Kidney tubule cell (primary cell): Measurements from ENCODE around the gene RIMS3.

ENCODE experiments used
- DNase-seq: peaks from one replicate; pipeline ENCODE4 v3.0.0-alpha.2; 2018; ENCODE audit warnings: low spot score

The RIMS3 gene

GRCh38 chr1:40691538-40692428 is 26.3 kb upstream of the RIMS3 start, which contains the start of gene NFYC:
Gene NFYC (plus strand): TSS chr1:40691704. CDS start chr1:40738844, 47,140 bp downstream.
- peak; percentile 98 for DNase-seq

- no peak for DNase-seq
These were observed 25.5 kb upstream of the RIMS3 start for GRCh38 chr1:40690771-40691537.

GRCh38 chr1:40689737-40690136 is 24.3 kb upstream of the RIMS3 start:
- no peak for DNase-seq

GRCh38 chr1:40687661-40688060 is 22.2 kb upstream of the RIMS3 start:
- DNase-seq = no peak

- no peak for DNase-seq
These were observed 21.6 kb upstream of the RIMS3 start for GRCh38 chr1:40687059-40687458.

- no peak for DNase-seq
These were observed 19.2 kb upstream of the RIMS3 start for GRCh38 chr1:40684669-40685068.

- no peak for DNase-seq
These were observed 13.9 kb upstream of the RIMS3 start for GRCh38 chr1:40679165-40679953.

- DNase-seq = no peak
These were observed 11.0 kb upstream of the RIMS3 start for GRCh38 chr1:40676501-40676900.

GRCh38 chr1:40673452-40673851 is 8.0 kb upstream of the RIMS3 start:
- DNase-seq = no peak

- DNase-seq = peak; percentile 75
These were observed 3.5 kb upstream of the RIMS3 start for GRCh38 chr1:40668769-40669525.

GRCh38 chr1:40664791-40665190 is 691 bp downstream of the RIMS3 start:
- no peak for DNase-seq

- DNase-seq = no peak
These were observed 1.3 kb downstream of the RIMS3 start for GRCh38 chr1:40664167-40664537.

GRCh38 chr1:40663324-40664166 is 1.9 kb downstream of the RIMS3 start:
- no peak for DNase-seq

- DNase-seq = peak; percentile 60
These were observed 2.6 kb downstream of the RIMS3 start for GRCh38 chr1:40662864-40663263.

GRCh38 chr1:40662151-40662550 is 3.3 kb downstream of the RIMS3 start:
- peak; percentile 13 for DNase-seq

- DNase-seq = no peak
These were observed 3.8 kb downstream of the RIMS3 start for GRCh38 chr1:40661678-40662077.

- DNase-seq = no peak
These were observed 5.9 kb downstream of the RIMS3 start for GRCh38 chr1:40659649-40659947.

- no peak for DNase-seq
These were observed 6.5 kb downstream of the RIMS3 start for GRCh38 chr1:40658751-40659648.

GRCh38 chr1:40657046-40657445 is 8.4 kb downstream of the RIMS3 start:
- DNase-seq = no peak
